Measurements from ENCODE around the gene TMEM14B. TPM values are rescaled to one million over a fixed set of nuclear protein-coding genes. Genes with fewer than 3 reads are reported as not detected.
"Not testable (repeated sequence)": the region's sequence is repeated elsewhere in the genome, so short reads cannot be mapped to it uniquely, and the experiment has no call there.

The TMEM14B gene
- total RNA-seq, 2 experiments from 2014 or later, result 103 to 125 TPM

- H3K4me2 ChIP-seq (ENCODE audit: low read length), result no peak overlapping the region
- TF ChIP-seq CTCF (conservative IDR thresholded peaks at IDR 0.05; ENCODE audit: low read length) (no peak), EZH2phosphoT487 (IDR thresholded peaks at IDR 0.05; ENCODE audit: borderline replicate concordance, low read depth, low read length) (no peak)
- H3K79me2 ChIP-seq (ENCODE audit: insufficient read depth, low read depth, low read length), result no peaks in the 10 kb centered on the region
- intact Hi-C loops (cut with micrococcal nuclease; ENCODE audit: unreplicated experiment), result no loop called here
- H3K4me1 ChIP-seq (ENCODE audit: insufficient read depth, low read length, poor library complexity, severe bottlenecking), result no peaks in the 10 kb centered on the region
- H3K4me3 ChIP-seq (ENCODE audit: low read depth, low read length, poor library complexity, severe bottlenecking), result no peak overlapping the region
- DNase-seq (ENCODE audit: low spot score), result no peak
- H2AFZ ChIP-seq (ENCODE audit: low read length), result no peak overlapping the region
- H3K36me3 ChIP-seq (ENCODE audit: insufficient read depth, low read length), result no peaks in the 10 kb centered on the region
- H3K9me3 ChIP-seq (ENCODE audit: low read length), result no peaks in the 10 kb centered on the region
- POLR2A ChIA-PET, result interaction anchor here (0.6 to 1.1 kb wide), 5 partner anchors 10 to 967 kb away, joined by 3 to 5 read pairs (median 3); no protein-coding TSS in a partner anchor
- no TSS peak for BruUV-seq (replicated peaks)
- H3K27ac ChIP-seq (ENCODE audit: low read depth, low read length, poor library complexity, severe bottlenecking), result no peak overlapping the region
- CTCF ChIA-PET (ENCODE audit: unreplicated experiment), result no interaction called here
- H4K20me1 ChIP-seq (ENCODE audit: insufficient read depth, low read length), result no peaks in the 10 kb centered on the region
- no peaks in the 10 kb centered on the region for H3K9me2 ChIP-seq (ENCODE audit: insufficient read depth, low read length)
These were observed 10.9 kb upstream of the TMEM14B start for GRCh38 chr6:10736731-10737130.

DNA sequence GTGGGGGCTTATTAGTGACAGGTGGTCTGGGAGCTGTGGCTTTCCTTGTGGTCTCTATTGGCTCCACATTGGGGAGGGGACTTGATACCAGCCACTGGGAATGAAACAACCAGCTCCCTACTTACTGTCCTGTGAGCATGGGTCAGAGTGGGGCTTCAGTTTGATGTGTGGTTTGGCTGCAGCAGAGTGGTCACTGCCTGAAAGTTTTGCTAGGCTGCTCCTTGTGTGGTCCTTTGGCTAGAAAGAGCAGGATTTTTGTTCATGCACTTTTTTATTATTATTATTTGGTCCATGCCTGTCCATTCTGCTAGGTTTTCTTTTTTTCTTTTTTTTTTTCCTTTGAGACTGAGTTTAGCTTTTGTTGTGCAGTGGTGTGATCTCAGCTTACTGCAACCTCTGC is 7.5 kb upstream of the TMEM14B start:
- ChIA-PET CTCF (ENCODE audit: unreplicated experiment) (no interaction called here), POLR2A (interaction anchor here (1.0 kb wide), 1 partner anchor 9 kb away, joined by 4 read pairs; no protein-coding TSS in a partner anchor)
- no peak for TF ChIP-seq CTCF (conservative IDR thresholded peaks at IDR 0.05; ENCODE audit: low read length)
- no peak for TF ChIP-seq EZH2phosphoT487 (IDR thresholded peaks at IDR 0.05; ENCODE audit: borderline replicate concordance, low read depth, low read length)
- BruUV-seq (replicated peaks), result no TSS peak
- DNase-seq (ENCODE audit: low spot score), result no peak
- Histone ChIP-seq H3K4me2 (ENCODE audit: low read length) (no peak overlapping the region), H3K4me3 (ENCODE audit: low read depth, low read length, poor library complexity, severe bottlenecking) (no peak overlapping the region), H3K9me3 (ENCODE audit: low read length) (no peaks in the 10 kb centered on the region), H3K4me1 (ENCODE audit: insufficient read depth, low read length, poor library complexity, severe bottlenecking) (no peaks in the 10 kb centered on the region), H3K36me3 (ENCODE audit: insufficient read depth, low read length) (no peaks in the 10 kb centered on the region), H3K79me2 (ENCODE audit: insufficient read depth, low read depth, low read length) (no peaks in the 10 kb centered on the region), H3K27ac (ENCODE audit: low read depth, low read length, poor library complexity, severe bottlenecking) (no peak overlapping the region), H3K9me2 (ENCODE audit: insufficient read depth, low read length) (no peaks in the 10 kb centered on the region), H2AFZ (ENCODE audit: low read length) (no peak overlapping the region), H4K20me1 (ENCODE audit: insufficient read depth, low read length) (no peaks in the 10 kb centered on the region)
- intact Hi-C loops (cut with micrococcal nuclease; ENCODE audit: unreplicated experiment), result no loop called here

- H3K4me2 ChIP-seq (ENCODE audit: low read length); H3K4me1 ChIP-seq (ENCODE audit: insufficient read depth, low read length, poor library complexity, severe bottlenecking); H3K79me2 ChIP-seq (ENCODE audit: insufficient read depth, low read depth, low read length); intact Hi-C loops (cut with micrococcal nuclease; ENCODE audit: unreplicated experiment); CTCF ChIA-PET (ENCODE audit: unreplicated experiment); H4K20me1 ChIP-seq (ENCODE audit: insufficient read depth, low read length); H2AFZ ChIP-seq (ENCODE audit: low read length); POLR2A ChIA-PET; BruUV-seq (replicated peaks); H3K36me3 ChIP-seq (ENCODE audit: insufficient read depth, low read length); H3K9me3 ChIP-seq (ENCODE audit: low read length); H3K9me2 ChIP-seq (ENCODE audit: insufficient read depth, low read length); H3K27ac ChIP-seq (ENCODE audit: low read depth, low read length, poor library complexity, severe bottlenecking); H3K4me3 ChIP-seq (ENCODE audit: low read depth, low read length, poor library complexity, severe bottlenecking); DNase-seq (ENCODE audit: low spot score): not testable (repeated sequence)
These were observed 6.0 kb upstream of the TMEM14B start for GRCh38 chr6:10741643-10742042.
